ENCODE data around the gene IKBKG. TPM values are rescaled to one million over a fixed set of nuclear protein-coding genes. Genes with fewer than 3 reads are reported as not detected.
"Not testable (repeated sequence)": the region's sequence is repeated elsewhere in the genome, so short reads cannot be mapped to it uniquely, and the experiment has no call there.

IKBKG gene, protein sequence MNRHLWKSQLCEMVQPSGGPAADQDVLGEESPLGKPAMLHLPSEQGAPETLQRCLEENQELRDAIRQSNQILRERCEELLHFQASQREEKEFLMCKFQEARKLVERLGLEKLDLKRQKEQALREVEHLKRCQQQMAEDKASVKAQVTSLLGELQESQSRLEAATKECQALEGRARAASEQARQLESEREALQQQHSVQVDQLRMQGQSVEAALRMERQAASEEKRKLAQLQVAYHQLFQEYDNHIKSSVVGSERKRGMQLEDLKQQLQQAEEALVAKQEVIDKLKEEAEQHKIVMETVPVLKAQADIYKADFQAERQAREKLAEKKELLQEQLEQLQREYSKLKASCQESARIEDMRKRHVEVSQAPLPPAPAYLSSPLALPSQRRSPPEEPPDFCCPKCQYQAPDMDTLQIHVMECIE
- polyA plus RNA-seq (2013, experiment 1 of 2), result 16.4 TPM
- polyA plus RNA-seq (2013, experiment 2 of 2), result 13.4 TPM

- Histone ChIP-seq H3K36me3 (ENCODE audit: control insufficient read depth, insufficient read depth, low read length) (peaks cover 8% of the 10 kb centered on the region), H3K4me1 (ENCODE audit: control insufficient read depth, insufficient read depth, low read length, poor library complexity, severe bottlenecking) (peaks cover 2% of the 10 kb centered on the region), H3K9me3 (ENCODE audit: control insufficient read depth, low read length) (no peaks in the 10 kb centered on the region), H3K27ac (ENCODE audit: low read depth, low read length, severe bottlenecking) (peak within 1 kb of the TSS; percentile 80), H3K4me3 (ENCODE audit: extremely low read depth, insufficient read depth, low read length, poor library complexity, severe bottlenecking) (peak within 1 kb of the TSS; percentile 65)
- 0% methylated on average over 20 to 28 of the region's 69 CpGs for WGBS, 2 experiments (ENCODE audit: insufficient coverage in 2 of 2)
Measured at GRCh38 chrX:154547245-154548027, at the start of gene IKBKG. TSS of gene IKBKG (plus strand) at chrX:154547620. CDS start at chrX:154552003, 4,383 bp downstream.

- not testable (repeated sequence) for H3K4me3 ChIP-seq (ENCODE audit: extremely low read depth, insufficient read depth, low read length, poor library complexity, severe bottlenecking); H3K27ac ChIP-seq (ENCODE audit: low read depth, low read length, severe bottlenecking); H3K36me3 ChIP-seq (ENCODE audit: control insufficient read depth, insufficient read depth, low read length); H3K9me3 ChIP-seq (ENCODE audit: control insufficient read depth, low read length); H3K4me1 ChIP-seq (ENCODE audit: control insufficient read depth, insufficient read depth, low read length, poor library complexity, severe bottlenecking)
- WGBS, 2 experiments (ENCODE audit: insufficient coverage in 2 of 2), result 98 to 100% methylated on average over 2 to 6 of the region's 7 CpGs
Measured at GRCh38 chrX:154501423-154501822, 46.0 kb upstream of the IKBKG start.

GRCh38 chrX:154502098-154502497 lies 45.3 kb upstream of the IKBKG start:
- no peaks in the 10 kb centered on the region for H3K36me3 ChIP-seq (ENCODE audit: control insufficient read depth, insufficient read depth, low read length)
- H3K27ac ChIP-seq (ENCODE audit: low read depth, low read length, severe bottlenecking), result no peak overlapping the region
- H3K9me3 ChIP-seq (ENCODE audit: control insufficient read depth, low read length), result no peaks in the 10 kb centered on the region
- peaks cover 8% of the 10 kb centered on the region for H3K4me1 ChIP-seq (ENCODE audit: control insufficient read depth, insufficient read depth, low read length, poor library complexity, severe bottlenecking)
- no peak overlapping the region for H3K4me3 ChIP-seq (ENCODE audit: extremely low read depth, insufficient read depth, low read length, poor library complexity, severe bottlenecking)
- WGBS, 2 experiments (ENCODE audit: insufficient coverage in 2 of 2), result 80 to 83% methylated on average over 5 to 6 of the region's 8 CpGs

DNA sequence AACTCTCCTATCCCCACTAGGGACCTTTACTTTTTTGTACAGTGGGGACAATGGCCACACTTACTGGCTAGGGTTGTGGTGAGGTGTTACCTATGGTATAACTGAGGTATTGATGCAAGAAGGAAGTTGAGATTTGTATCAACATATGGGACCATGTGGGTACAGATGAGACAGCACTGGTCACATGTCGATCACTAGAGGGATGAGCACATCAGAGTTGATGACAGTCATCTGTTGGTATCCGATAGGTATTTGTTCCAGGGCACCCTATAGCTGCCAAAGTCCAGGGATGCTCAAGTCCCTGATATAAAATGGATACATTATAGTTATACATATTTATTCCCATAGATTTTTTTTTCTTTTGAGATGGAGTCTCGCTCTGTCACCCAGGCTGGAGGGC lies 44.4 kb upstream of the IKBKG start:
- Histone ChIP-seq H3K9me3 (ENCODE audit: control insufficient read depth, low read length) (no peaks in the 10 kb centered on the region), H3K36me3 (ENCODE audit: control insufficient read depth, insufficient read depth, low read length) (peaks cover 2% of the 10 kb centered on the region), H3K27ac (ENCODE audit: low read depth, low read length, severe bottlenecking) (no peak overlapping the region), H3K4me1 (ENCODE audit: control insufficient read depth, insufficient read depth, low read length, poor library complexity, severe bottlenecking) (peaks cover 8% of the 10 kb centered on the region), H3K4me3 (ENCODE audit: extremely low read depth, insufficient read depth, low read length, poor library complexity, severe bottlenecking) (no peak overlapping the region)
- 89 to 100% methylated on average over 1 of the region's 3 CpGs for WGBS, 2 experiments (ENCODE audit: insufficient coverage in 2 of 2)

DNA sequence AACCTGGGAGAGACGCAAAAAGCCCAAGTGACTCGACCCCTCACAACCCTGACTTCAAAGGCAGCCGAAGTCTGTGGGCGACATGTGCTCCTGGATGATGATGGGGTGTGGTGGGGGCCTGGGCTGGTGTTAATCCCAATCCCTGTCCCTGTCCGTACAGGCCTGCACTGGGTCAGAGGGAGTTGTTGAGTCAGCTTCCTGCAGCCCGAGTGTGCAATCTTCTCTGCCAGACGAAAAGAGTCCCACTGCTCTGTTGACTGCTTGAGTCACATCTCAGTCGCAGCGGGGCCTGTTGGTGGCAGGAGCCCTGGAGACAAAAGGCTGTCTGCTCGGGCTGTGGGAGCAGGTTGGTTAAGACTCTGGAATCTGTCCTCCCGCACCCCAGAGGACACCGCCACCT lies 41.7 kb upstream of the IKBKG start:
- Histone ChIP-seq H3K36me3 (ENCODE audit: control insufficient read depth, insufficient read depth, low read length) (peaks cover 15% of the 10 kb centered on the region), H3K27ac (ENCODE audit: low read depth, low read length, severe bottlenecking) (peak overlapping the region; percentile 73), H3K9me3 (ENCODE audit: control insufficient read depth, low read length) (no peaks in the 10 kb centered on the region), H3K4me1 (ENCODE audit: control insufficient read depth, insufficient read depth, low read length, poor library complexity, severe bottlenecking) (peaks cover 8% of the 10 kb centered on the region), H3K4me3 (ENCODE audit: extremely low read depth, insufficient read depth, low read length, poor library complexity, severe bottlenecking) (no peak overlapping the region)
- WGBS, 2 experiments (ENCODE audit: insufficient coverage in 2 of 2), result 60 to 75% methylated on average over 1 to 6 of the region's 12 CpGs

- no peak overlapping the region for H3K4me3 ChIP-seq (ENCODE audit: extremely low read depth, insufficient read depth, low read length, poor library complexity, severe bottlenecking)
- WGBS, 2 experiments (ENCODE audit: insufficient coverage in 2 of 2), result 93 to 98% methylated on average over 6 to 25 of the region's 37 CpGs
- H3K4me1 ChIP-seq (ENCODE audit: control insufficient read depth, insufficient read depth, low read length, poor library complexity, severe bottlenecking), result peaks cover 8% of the 10 kb centered on the region
Measured at GRCh38 chrX:154506483-154507332, 40.7 kb upstream of the IKBKG start.

GRCh38 chrX:154507673-154508383 lies 39.6 kb upstream of the IKBKG start:
- WGBS, 2 experiments (ENCODE audit: insufficient coverage in 2 of 2), result 82 to 96% methylated on average over 4 to 7 of the region's 24 CpGs
- peaks cover 8% of the 10 kb centered on the region for H3K4me1 ChIP-seq (ENCODE audit: control insufficient read depth, insufficient read depth, low read length, poor library complexity, severe bottlenecking)
- no peak overlapping the region for H3K4me3 ChIP-seq (ENCODE audit: extremely low read depth, insufficient read depth, low read length, poor library complexity, severe bottlenecking)
- peaks cover 15% of the 10 kb centered on the region for H3K36me3 ChIP-seq (ENCODE audit: control insufficient read depth, insufficient read depth, low read length)
- H3K27ac ChIP-seq (ENCODE audit: low read depth, low read length, severe bottlenecking), result no peak overlapping the region
- H3K9me3 ChIP-seq (ENCODE audit: control insufficient read depth, low read length), result no peaks in the 10 kb centered on the region

More at GRCh38 chrX:154506483-154507332, 40.7 kb upstream of the IKBKG start:
- Histone ChIP-seq H3K36me3 (ENCODE audit: control insufficient read depth, insufficient read depth, low read length) (peaks cover 15% of the 10 kb centered on the region), H3K27ac (ENCODE audit: low read depth, low read length, severe bottlenecking) (peak overlapping the region; percentile 73), H3K9me3 (ENCODE audit: control insufficient read depth, low read length) (no peaks in the 10 kb centered on the region)

DNA sequence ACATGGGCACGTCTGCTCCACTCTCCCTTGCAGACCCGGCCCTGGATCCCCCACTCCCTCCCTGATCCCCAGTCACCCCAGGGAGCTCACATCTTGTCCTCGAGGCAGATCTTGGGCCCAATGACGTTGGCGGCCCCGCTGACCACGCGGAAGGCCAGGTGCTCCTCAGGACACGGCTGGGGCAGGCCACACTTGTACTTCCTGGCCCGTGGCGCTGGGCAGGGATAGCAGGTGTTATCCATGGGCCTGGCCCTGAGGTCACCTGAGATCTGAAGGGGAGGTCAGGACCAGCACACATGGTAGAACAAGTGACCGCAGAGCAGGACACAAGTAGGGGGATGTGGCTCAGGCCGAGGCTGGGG lies 39.1 kb upstream of the IKBKG start:
- WGBS, 2 experiments (ENCODE audit: insufficient coverage in 2 of 2), result 93 to 94% methylated on average over 6 to 10 of the region's 13 CpGs
- peaks cover 15% of the 10 kb centered on the region for H3K36me3 ChIP-seq (ENCODE audit: control insufficient read depth, insufficient read depth, low read length)
- H3K9me3 ChIP-seq (ENCODE audit: control insufficient read depth, low read length), result no peaks in the 10 kb centered on the region
- H3K4me3 ChIP-seq (ENCODE audit: extremely low read depth, insufficient read depth, low read length, poor library complexity, severe bottlenecking), result no peak overlapping the region
- H3K4me1 ChIP-seq (ENCODE audit: control insufficient read depth, insufficient read depth, low read length, poor library complexity, severe bottlenecking), result peaks cover 8% of the 10 kb centered on the region
- no peak overlapping the region for H3K27ac ChIP-seq (ENCODE audit: low read depth, low read length, severe bottlenecking)

DNA sequence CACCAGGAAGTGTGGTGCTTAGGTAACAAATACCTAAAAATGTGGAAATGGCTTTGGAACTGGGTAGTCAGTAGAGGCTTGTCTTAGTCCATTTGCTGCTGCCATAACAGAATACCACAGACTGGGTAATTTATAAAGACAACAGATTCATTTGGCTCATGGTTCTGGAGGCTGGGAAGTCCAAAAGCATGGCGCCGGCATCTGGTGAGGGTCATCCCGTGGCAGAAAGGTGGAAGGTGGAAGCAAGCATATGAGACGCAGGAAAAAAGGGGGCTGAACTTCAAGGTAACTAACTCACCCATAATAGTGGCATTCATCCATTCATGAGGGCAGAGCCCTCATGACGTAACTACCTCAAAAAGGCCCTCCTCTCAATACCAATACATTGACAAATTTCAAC lies 38.0 kb upstream of the IKBKG start:
- Histone ChIP-seq H3K4me1 (ENCODE audit: control insufficient read depth, insufficient read depth, low read length, poor library complexity, severe bottlenecking) (peaks cover 8% of the 10 kb centered on the region), H3K4me3 (ENCODE audit: extremely low read depth, insufficient read depth, low read length, poor library complexity, severe bottlenecking) (no peak overlapping the region), H3K9me3 (ENCODE audit: control insufficient read depth, low read length) (no peaks in the 10 kb centered on the region), H3K36me3 (ENCODE audit: control insufficient read depth, insufficient read depth, low read length) (peaks cover 15% of the 10 kb centered on the region), H3K27ac (ENCODE audit: low read depth, low read length, severe bottlenecking) (no peak overlapping the region)
- WGBS, 2 experiments (ENCODE audit: insufficient coverage in 2 of 2), result 100% methylated on average over 1 to 2 of the region's 5 CpGs

GRCh38 chrX:154511761-154512160 lies 35.7 kb upstream of the IKBKG start:
- H3K4me1 ChIP-seq (ENCODE audit: control insufficient read depth, insufficient read depth, low read length, poor library complexity, severe bottlenecking), result no peaks in the 10 kb centered on the region
- no peak overlapping the region for H3K4me3 ChIP-seq (ENCODE audit: extremely low read depth, insufficient read depth, low read length, poor library complexity, severe bottlenecking)
- H3K9me3 ChIP-seq (ENCODE audit: control insufficient read depth, low read length), result no peaks in the 10 kb centered on the region
- H3K27ac ChIP-seq (ENCODE audit: low read depth, low read length, severe bottlenecking), result no peak overlapping the region
- H3K36me3 ChIP-seq (ENCODE audit: control insufficient read depth, insufficient read depth, low read length), result peaks cover 15% of the 10 kb centered on the region
- WGBS, 2 experiments (ENCODE audit: insufficient coverage in 2 of 2), result 77% methylated on average over 4 of the region's 12 CpGs; no CpG with 5 or more reads in 1 of the 2 experiments

Data from mesodermal cell (in vitro differentiated cells).